DOHH2 (cell line): ENCODE data around the gene LYZ.

Experiments
- EZH2phosphoT487 ChIP-seq: fragments of 200-600 bp; sonication (generic); IDR thresholded peaks from 2 replicates; pipeline ENCODE4 v1.6.1; 2017; ENCODE audit warnings: borderline replicate concordance, mild to moderate bottlenecking, antibody characterized with exemption, low read length, moderate library complexity, mixed read lengths
- TF ChIP-seq, protein P1 (sequence below): fragments of 200-600 bp; sonication (generic); IDR thresholded peaks from one replicate; pipeline ENCODE4 v1.5.1; 2014; ENCODE audit warnings: antibody characterized with exemption, mild to moderate bottlenecking, low read depth, low read length; ENCODE audit not compliant: poor library complexity, severe bottlenecking

DNA sequence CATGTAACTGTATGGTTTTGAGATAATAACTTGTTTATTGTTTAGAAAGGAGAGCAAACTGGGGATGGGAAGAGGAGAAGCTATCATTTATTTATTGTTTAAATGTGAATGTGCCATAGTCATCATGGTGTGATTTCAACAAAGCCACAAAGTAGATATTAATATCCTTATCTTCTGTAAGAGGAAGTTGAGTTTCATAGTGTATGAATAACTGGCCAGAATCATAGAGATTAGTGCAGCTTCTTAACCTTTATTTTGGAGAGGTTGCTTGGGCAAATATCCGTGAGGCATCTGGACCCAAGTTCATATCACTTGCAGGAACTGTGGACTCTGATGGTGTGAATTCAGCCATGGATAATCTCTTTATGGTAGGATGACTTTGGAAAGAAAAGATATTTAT, 26.8 kb upstream of the LYZ start:
- TF ChIP-seq, protein P1, sequence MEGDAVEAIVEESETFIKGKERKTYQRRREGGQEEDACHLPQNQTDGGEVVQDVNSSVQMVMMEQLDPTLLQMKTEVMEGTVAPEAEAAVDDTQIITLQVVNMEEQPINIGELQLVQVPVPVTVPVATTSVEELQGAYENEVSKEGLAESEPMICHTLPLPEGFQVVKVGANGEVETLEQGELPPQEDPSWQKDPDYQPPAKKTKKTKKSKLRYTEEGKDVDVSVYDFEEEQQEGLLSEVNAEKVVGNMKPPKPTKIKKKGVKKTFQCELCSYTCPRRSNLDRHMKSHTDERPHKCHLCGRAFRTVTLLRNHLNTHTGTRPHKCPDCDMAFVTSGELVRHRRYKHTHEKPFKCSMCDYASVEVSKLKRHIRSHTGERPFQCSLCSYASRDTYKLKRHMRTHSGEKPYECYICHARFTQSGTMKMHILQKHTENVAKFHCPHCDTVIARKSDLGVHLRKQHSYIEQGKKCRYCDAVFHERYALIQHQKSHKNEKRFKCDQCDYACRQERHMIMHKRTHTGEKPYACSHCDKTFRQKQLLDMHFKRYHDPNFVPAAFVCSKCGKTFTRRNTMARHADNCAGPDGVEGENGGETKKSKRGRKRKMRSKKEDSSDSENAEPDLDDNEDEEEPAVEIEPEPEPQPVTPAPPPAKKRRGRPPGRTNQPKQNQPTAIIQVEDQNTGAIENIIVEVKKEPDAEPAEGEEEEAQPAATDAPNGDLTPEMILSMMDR: no peak
- TF ChIP-seq EZH2phosphoT487: no peak
